HG02610 (cell line): ENCODE measurements around the gene IL17D.
A peak's percentile ranks its signal among the peaks of the same experiment; 100 is the strongest.
"Not testable (repeated sequence)": the region's sequence is repeated elsewhere in the genome, so short reads cannot be mapped to it uniquely, and the experiment has no call there.

Experiments
- ATAC-seq: cut with Tn5 transposase; IDR thresholded peaks from one replicate; pipeline ENCODE4 v1.9.1; 2021; ENCODE audit warnings: mild to moderate bottlenecking, moderate library complexity; ENCODE audit not compliant: unreplicated experiment

Gene IL17D

GRCh38 chr13:20702915-20703779, at the start of gene IL17D:
TSS of gene IL17D (plus strand) at chr13:20703699. CDS start at chr13:20704002, 303 bp downstream.
- ATAC-seq = peak; percentile 23

GRCh38 chr13:20654156-20654555, 49.3 kb upstream of the IL17D start:
- ATAC-seq = no peak

DNA sequence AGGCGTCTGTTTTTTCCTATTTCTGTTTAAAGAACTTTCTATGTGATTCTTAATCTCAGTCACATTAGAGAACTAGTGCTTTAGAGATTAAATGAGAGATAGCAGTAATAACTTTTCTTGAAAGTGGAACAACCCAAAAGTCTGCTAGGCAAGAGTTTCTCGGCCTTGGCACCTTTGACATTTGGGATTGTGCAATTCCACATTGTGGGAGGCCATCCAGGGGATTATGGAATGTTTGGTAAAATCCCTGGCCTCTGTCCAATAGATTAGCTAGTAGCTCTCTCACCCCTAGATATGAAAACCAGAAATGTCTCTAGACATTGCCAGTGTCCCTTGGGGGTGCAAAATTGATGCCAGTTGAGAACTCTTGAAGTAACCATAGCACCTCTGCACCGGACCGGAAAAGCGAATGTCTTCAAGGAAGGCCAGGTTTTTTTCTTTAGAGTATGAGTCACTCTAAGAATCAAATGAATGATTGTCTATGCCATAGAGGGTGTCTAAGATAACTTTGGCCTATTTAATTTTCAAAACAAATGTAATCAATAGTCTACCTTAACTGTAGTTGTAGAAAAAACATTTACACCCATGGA, 45.0 kb upstream of the IL17D start:
- ATAC-seq = no peak

GRCh38 chr13:20664351-20664750, 39.1 kb upstream of the IL17D start:
- ATAC-seq = no peak

DNA sequence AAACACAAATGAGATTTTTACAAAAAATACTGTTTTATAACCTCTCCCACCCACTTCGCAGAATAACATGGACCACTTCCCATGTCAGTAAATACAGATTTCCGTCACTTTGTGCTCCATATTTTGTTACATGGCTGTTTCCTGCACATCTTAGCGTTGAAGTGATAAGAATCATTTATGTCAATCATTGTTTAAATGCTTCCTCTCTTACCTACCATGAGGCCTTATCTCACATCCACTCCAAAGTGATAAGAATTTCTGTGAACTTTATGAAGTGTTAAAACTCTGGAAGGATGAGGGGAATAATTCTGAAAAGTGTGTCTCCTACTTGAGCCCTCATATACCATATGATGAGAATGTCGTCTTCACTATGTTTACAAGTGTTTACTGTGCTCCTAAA, 36.6 kb upstream of the IL17D start:
- no peak for ATAC-seq

DNA sequence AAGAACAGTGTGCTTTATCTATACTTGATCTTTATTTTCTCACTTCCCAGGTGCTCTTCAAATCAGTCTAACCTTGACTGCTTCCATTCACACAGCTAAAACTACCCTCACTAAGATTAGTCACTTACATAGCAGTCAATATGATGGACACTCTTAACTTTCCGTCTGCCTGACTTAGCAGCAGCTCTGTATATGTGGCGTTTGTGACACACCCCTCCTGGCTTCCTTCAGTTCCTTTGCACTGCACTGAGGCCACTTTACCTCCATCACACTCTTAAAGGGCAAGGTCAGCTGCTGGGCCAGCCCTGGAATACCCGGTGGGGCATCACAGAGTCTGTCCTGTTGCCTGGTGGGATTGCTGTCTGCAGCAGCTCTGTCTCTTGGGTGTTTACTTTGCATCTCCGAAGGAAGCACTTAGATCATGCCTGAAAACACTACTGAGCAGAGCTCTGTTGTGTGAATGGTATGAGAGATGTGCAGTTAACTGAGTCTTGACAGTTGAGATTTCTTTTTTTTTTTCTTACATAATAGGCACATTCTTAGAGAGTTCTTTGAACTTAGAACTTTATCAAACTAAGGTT, 35.6 kb upstream of the IL17D start:
- no peak for ATAC-seq

DNA sequence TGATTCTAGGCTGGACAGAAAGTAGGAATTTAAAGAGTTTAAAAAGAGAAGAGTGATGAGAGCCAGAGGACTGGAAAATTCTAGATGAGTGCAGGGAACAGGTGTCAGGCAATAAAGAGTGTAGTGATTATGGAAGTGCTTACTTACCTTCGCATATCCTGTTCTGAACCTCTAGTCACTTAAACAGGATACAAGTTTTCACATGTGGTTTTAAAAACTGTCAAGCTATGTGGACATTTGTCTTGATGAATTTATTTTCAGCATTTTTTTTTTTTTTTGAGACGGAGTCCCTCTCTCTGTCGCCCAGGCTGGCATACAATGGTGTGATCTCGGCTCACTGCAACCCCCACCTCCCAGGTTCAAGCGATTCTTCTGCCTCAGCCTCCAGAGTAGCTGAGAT, 34.3 kb upstream of the IL17D start:
- ATAC-seq = no peak

- ATAC-seq = no peak
These were observed 31.7 kb upstream of the IL17D start for GRCh38 chr13:20671789-20672188.

GRCh38 chr13:20672772-20673171, 30.7 kb upstream of the IL17D start:
- ATAC-seq = no peak

- ATAC-seq = no peak
These were observed 29.8 kb upstream of the IL17D start for GRCh38 chr13:20673715-20674114.

DNA sequence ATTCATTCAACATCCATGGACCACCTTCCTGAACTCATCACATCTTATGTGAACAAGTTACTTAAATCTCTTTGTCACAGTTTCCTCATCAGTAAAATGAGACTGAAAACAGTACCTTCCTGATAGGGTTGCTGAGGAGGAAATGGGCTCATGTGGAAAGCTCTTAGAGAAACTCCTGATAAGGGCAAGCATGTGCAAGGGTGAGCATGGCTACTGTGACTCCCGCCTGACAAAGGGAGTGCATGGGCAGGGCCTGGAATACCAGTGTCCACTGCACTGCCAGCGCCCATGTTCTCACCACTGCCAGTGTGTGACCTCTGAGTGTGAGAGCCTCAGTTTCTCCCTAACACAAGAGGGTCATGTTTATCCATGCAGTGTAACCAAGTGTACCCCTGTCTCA, 27.3 kb upstream of the IL17D start:
- ATAC-seq = no peak

- ATAC-seq = not testable (repeated sequence)
These were observed 24.9 kb upstream of the IL17D start for GRCh38 chr13:20678606-20679005.

DNA sequence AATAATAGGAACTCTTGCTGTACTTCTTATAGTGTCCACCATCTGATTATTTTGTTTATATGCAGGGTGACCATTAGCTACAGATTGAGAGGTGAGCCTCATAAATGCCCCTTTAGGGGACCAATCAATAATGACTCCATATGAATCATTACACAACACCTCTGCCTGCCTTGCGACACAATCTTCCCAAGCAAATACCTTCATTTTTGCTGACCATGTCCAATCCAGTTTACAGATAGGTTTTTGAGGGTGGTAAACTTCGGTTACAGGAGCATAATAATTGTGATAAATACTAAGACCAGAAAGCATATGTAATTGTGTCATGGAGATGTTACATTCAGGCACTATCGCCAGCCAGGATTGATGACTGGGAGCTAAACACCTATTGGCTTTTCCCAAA, 23.6 kb upstream of the IL17D start:
- no peak for ATAC-seq

- no peak for ATAC-seq
These were observed 23.0 kb upstream of the IL17D start for GRCh38 chr13:20680416-20681080.

DNA sequence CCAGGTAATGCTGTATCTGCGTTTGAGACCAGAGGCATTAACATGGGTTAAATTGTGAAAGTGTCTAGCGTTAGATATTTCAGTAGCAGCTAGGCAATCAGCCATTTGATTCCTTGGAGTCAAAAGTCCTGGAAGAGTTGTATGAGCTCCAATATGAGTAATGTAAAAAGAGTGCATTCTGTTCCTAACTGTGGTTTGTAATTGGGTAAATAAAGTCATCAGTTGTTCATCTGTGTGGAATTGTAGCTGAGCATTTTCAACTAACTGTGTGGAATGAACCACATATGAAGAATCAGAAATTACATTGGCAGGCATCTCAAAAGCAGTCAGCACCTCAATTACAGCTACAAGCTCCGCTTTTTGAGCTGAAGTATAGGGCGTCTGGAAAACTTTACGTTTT, 22.0 kb upstream of the IL17D start:
- ATAC-seq = not testable (repeated sequence)

DNA sequence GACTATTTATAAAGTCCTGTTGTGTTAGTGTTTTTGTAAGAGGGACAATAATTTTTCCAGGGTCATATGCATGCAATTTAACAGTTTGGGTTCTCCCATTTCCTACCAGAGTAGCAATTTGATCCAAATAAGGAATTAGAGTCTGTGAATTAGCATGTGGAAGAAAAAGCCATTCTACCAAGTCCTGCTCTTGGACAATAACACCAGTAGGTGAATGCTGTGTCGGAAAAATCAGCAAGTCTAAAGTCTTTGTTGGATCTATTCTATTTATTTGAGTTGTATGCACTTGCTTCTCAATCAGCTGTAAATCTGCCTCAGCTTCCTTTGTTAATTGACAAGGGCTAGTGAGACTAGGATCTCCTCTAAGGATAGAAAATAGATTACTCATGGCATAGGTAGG, 21.4 kb upstream of the IL17D start:
- no peak for ATAC-seq

GRCh38 chr13:20684041-20684440, 19.5 kb upstream of the IL17D start:
- no peak for ATAC-seq

DNA sequence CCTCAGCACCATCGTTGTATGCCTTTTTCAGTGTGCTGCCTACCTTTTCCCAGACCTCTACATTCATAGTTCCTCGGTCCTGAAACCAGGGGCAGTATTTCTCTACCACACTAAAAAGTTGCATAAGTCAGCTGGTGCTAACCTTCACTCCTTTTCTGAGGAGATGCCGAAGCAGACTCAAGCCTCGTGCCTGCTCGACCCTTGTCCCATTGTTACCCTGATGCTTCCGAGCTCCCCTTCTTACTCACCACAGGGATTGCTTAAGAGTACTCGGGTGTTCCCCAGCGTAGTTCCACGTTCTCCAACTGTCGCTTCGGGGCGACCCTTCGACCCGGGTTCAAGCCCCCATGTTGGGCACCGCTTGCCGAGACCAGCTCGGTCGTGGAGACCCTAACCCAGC, 19.0 kb upstream of the IL17D start:
- no peak for ATAC-seq

DNA sequence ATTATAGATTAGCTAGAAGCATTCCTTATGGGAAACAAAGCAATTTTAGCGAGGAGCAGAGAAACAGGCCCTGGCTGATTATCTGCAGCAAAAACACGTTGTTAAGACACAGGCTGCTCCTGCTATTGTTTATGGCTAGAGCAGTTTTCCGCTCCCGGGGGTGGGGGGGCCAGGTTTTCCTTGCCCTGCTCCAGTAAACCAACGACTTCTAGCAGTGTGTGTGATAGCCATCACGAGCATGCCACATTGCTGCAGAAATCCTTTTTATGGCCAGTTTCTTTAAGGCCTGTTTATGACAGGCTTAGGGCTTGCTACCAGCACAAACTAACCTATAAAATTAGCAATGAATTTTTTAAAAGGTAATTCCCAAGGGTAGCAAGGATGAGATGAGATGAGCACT, 18.4 kb upstream of the IL17D start:
- no peak for ATAC-seq

DNA sequence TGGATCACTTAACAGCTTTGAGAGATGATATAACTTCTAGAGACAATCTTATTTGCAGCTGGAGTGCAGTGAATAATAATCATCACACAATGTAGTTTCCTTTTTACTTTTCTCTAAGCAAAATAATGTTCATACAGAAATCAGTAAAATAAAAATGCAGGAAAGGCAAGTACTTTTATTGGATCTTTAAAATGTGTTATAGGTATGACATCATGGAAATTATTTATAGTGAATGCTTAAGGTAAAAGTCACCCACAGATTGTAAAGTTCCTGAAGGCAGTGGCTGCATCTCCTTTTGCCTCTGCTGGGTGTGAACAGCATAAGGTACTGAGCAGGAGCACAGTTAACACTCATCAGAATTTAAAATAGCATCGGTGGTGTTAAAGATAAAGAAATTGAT, 17.3 kb upstream of the IL17D start:
- no peak for ATAC-seq

- no peak for ATAC-seq
These were observed 16.5 kb upstream of the IL17D start for GRCh38 chr13:20686863-20687579.
